OCI-M1 (cell line): Measurements from ENCODE around the gene CDHR2.
A peak's percentile ranks its signal among the peaks of the same experiment; 100 is the strongest.
"Not testable (repeated sequence)": the region's sequence is repeated elsewhere in the genome, so short reads cannot be mapped to it uniquely, and the experiment has no call there.

Experiments
- DNase-seq: peaks from one replicate; lab custom pipeline; 2025; lab: John Stamatoyannopoulos, UW

CDHR2 gene

GRCh38 chr5:176541338-176542134 lies 7.6 kb upstream of the CDHR2 start:
- DNase-seq: peak; percentile 69

DNA sequence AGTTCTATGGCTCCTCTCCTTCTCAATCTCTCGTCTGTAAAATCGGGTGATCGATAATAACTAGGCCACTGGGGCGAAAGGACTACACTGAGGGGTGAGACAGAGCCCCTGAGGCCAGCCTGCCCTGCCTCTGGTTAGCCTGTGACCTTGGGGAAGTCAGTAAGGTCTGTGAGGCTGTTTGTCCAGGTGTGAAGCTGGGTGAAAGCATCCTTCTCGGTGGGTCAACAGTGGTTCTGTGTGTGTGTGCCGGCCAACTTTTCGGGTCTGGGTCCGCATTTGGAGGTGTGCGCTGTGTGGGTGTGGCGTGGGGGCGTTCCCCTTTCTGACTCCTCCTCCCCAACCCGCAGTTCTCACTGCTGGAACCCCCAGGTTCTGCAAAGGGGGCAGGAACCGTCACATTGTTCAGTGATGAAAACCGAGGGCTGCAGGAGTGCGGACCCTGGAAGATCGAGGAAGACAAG lies 7.0 kb upstream of the CDHR2 start:
- peak; percentile 51 for DNase-seq

DNA sequence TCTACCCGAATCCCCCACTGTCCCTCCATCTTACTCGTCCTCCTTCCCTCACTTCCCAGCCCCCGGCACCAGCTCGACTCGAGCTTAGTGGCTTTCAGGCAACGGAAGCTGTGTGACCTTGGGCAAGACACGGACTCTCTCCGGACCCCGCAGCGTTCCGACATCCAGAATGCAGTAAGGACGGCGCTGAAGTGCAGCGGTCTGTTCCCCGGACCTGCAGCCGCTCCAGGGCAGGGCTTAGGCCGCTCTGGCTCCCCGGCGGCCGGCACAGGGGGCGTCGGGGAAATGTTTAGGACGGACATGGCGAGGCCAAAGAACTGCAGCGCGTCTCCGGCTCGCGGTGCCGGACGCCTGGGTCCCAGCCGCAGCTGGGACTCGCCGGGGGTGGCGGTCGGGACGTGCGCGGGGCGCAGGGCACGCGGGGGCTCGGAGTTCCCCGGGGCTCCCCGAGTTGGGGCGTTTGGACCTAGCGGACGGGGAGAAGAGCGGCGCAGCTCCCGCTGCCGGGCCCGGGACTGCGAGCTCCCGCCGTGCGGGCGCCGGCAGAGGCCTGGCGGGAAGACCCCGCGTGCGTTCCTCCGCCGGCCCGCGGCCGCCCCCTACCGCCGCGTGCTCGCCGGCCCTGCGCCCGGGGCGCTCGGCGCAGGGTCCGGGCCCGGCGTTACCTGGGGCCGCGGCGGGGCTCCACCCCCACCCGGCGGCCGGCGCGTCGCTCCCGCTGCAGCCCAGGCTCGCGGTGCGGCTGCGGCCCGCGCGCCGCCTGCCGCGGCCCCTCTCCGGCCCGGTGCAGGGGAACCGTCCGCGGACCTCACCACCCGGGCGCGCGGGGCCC lies 6.3 kb upstream of the CDHR2 start:
- DNase-seq: peak; percentile 74

GRCh38 chr5:176543428-176544182 lies 5.5 kb upstream of the CDHR2 start:
- peak; percentile 83 for DNase-seq

DNA sequence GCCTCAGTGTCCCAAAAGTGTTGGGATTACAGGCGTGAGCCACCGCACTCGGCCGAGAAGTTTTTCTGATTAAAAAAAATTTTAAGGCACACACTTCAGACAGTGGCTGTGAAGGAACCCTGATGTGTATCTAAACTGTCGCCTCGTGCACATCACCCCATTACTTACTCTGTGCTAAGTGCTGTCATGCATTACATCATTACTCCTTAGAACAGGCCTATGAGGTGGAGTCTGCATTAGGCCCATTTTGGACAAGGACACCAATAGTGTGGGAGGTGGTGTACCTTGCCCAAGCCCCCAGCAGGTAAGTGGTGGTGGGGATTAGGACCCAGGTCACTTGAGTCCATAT lies 3.8 kb upstream of the CDHR2 start:
- no peak for DNase-seq

- no peak for DNase-seq
Measured at GRCh38 chr5:176545737-176546509, 3.2 kb upstream of the CDHR2 start.

DNA sequence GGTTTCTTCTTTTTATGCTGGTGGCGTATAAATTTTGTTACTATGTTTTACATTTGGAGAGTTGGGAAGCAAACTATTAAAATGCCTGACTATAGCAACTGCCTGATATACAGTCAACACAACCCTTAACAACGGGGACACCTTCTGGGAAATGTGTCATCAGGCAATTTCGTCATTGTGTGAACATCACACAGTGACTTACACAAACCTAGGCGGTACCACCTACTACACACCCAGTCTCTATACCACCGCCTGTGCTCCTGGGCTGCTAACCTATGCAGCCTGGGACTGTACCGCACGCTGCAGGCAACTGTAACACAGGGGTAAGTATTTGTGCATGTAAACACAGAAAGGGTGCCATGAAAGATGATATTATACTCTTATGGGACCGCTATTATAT lies 1.3 kb upstream of the CDHR2 start:
- DNase-seq: no peak

DNA sequence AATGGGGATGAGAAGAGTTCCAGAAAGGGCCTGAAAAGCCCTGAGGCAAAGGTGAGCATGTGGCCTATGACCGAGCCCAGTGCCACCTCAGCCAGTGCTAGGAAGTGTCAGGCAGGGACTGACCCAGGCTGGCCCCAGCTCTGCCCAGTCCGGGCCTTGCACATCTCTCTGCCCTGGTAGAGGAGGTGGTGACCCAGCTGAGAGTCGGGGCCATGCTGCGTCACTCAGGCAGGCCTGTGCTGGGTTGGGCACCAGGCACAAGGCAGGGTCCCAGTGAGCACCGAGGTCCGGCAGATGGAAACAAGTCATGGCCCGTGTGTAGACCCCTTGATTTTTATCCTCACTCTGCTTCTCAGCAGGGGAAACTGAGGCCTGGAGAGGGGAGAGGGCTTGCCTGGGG lies 729 bp downstream of the CDHR2 start:
- DNase-seq: no peak

- DNase-seq: no peak
Measured at GRCh38 chr5:176550275-176550831, 1.2 kb downstream of the CDHR2 start.

DNA sequence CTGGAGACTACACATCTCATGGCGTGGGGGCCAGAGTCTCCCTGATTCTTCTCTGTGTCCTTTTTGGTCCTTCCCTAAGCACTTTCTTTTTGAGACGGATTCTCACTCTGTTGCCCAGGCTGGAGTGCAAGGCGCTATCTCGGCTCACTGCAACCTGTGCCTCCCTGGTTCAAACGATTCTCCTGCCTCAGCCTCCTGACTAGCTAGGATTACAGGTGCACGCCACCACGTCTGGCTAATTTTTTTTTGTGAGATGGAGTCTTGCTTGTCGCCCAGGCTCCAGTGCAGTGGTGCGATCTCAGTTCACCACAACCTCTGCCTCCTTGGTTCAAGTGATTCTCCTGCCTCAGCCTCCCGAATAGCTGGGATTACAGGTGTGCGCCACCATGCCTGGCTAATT lies 1.8 kb downstream of the CDHR2 start:
- DNase-seq: not testable (repeated sequence)

DNA sequence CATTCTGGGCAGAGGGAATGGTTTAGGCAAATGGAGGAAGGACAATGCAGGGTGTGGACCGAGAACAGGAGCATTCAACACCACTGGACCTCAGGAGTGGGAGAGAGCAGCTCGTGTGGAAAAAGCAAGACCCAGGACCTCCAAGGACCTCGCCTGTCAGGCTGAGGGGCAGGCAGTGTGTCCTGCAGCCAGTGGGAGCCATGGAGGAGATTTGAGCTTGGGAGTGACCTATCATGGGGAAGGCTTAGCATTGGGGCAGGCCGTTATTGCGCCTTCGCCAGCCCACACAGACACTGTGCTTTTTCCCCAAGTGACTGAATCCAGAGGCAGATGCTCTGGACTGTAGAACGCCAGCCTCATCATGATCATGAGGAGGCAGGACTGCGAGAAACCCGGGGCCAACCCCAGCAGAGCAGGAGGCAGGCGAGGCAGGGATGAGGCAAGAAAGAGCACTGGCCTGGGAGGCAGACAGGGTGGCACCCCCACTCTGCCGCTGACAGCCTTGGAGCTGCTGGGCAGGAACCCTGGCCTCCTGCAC lies 3.3 kb downstream of the CDHR2 start:
- DNase-seq: no peak

GRCh38 chr5:176553260-176554085 lies 4.3 kb downstream of the CDHR2 start:
- no peak for DNase-seq

GRCh38 chr5:176557846-176558245 lies 8.7 kb downstream of the CDHR2 start:
- no peak for DNase-seq

DNA sequence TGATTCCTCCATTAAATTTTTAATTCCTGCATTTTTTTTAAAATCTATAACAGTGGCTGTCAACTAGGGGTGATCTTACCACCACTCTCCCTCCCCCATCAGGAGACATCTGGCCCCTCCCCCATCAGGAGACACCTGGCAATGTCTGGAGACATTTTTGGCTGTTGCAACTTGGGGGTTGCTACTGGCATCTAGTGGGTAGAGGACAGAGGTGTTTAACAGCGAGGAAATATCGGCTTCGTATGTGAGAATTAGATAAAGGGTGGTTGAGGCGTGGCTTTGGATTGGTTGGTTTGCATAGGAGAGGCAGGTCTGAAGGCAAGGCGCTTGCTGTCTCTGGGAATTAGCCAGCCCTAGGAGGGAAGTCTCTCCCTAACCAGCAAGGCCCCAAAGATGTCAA lies 10.5 kb downstream of the CDHR2 start:
- peak; percentile 37 for DNase-seq

GRCh38 chr5:176560364-176560763 lies 11.2 kb downstream of the CDHR2 start:
- DNase-seq: no peak

GRCh38 chr5:176561259-176561658 lies 12.1 kb downstream of the CDHR2 start:
- DNase-seq: no peak

- no peak for DNase-seq
Measured at GRCh38 chr5:176562189-176562588, 13.0 kb downstream of the CDHR2 start.

DNA sequence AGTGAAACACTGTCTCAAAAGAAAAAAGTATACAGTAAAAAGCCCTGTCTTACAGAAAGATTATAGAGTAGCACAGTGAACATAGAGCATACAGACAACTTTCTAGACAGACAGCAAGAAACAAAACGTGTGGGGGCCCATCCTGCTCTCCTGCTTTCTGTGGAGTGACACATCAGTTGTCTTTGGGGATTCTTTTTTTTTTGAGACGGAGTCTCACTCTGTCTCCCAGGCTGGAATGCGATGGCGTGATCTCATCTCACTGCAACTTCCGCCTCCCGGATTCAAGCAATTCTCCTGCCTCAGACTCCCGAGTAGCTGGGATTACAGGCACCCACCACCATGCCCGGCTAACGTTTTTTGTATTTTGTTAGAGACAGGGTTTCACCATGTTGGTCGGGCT lies 14.9 kb downstream of the CDHR2 start:
- no peak for DNase-seq

- DNase-seq: no peak
Measured at GRCh38 chr5:176565760-176566288, 16.7 kb downstream of the CDHR2 start.

GRCh38 chr5:176568657-176569056 lies 19.5 kb downstream of the CDHR2 start:
- no peak for DNase-seq
